Left ventricle myocardium superior (tissue), 1 donor: ENCODE measurements around the gene SPHK2. TPM values are rescaled to one million over a fixed set of nuclear protein-coding genes. Genes with fewer than 3 reads are reported as not detected.

Experiments used
- ATAC-seq: fragments of 200-7000 bp; cut with Tn5 transposase; one replicate; pipeline ENCODE4 v1.9.1; 2020; ENCODE audit warnings: mild to moderate bottlenecking, moderate library complexity
- DNase-seq: peaks from one replicate; pipeline ENCODE4 v3.0.0-alpha.2; 2020
- intact Hi-C: fragments of 100-400 bp; cut with micrococcal nuclease; formaldehyde crosslinking; loops from one replicate; pipeline ENCODE4 v1.11.0; 2022
- total RNA-seq: library from RNA; stranded (reverse); fragmentation: NEBNext Ultra II Directional; extraction: Animal tissue kit (Norgen Biotek cat#: 25700); gene quantifications from one replicate; pipeline ENCODE4 v1.2.1, GENCODE V29; 2021
- donor health status: DM: no; HTN: yes; CAD: no; lungs with severe emphysema.

The SPHK2 gene
- total RNA-seq, 1 donor from 2014 or later, result 7.2 TPM

DNA sequence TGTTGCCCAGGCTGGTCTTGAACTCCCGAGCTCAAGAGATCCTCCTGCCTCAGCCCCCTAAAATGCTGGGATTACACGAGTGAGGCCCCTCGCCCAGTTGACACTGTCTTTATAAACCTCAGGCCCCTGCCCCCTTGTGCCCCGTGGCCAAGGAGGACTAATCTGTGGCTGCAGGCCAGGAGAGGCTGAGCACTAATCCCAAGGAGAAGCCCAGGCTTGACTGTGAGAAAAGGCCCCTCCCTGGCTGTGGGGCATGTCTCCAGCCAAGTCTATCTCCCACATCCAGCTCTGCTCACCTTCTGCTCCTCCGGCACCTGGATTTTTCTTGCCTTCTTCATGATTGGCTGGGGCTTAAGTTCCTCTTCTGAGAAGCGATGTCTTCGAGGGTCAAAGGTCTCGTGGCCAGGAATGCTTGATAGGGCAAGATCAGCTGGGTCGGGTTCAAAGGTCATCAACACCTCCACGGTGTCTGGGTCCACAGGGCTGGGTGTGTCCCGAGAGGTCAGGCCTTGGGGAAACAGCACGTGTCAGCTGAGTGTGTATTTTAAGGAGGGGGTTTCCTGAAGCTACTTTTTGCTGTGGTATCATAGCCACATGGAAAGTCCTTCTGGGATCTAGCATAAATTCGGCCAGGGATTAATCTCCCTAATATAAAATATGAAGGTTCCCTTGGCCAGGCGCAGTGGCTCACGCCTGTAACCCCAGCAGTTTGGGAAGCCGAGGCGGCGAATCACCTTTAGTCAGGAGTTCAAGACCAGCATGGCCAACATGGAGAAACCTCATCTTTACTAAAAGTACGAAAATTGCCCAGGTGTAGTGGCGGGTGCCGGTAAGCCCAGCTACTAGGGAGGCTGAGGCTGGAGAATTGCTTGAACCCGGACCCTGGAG, 14.1 kb downstream of the SPHK2 start:
- intact Hi-C loops, result no loop called here
- DNase-seq (peak; percentile 36), ATAC-seq (no peak)

DNA sequence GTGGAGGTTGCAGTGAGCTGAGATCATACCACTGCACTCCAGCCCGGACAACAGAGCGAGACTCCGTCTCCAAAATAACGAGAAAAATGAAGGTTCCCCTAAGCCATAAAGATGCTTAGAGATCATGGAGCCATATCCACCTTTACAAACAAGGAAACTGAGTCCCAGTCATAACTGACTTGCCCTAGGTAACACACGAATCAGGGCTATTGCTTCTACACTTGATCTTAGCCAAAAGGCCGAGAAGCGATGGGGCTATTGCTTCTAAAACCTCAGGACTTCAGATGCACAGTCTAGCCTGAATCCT, 14.7 kb downstream of the SPHK2 start:
- DNase-seq, result no peak
- intact Hi-C loops, result no loop called here
- ATAC-seq, result no peak

DNA sequence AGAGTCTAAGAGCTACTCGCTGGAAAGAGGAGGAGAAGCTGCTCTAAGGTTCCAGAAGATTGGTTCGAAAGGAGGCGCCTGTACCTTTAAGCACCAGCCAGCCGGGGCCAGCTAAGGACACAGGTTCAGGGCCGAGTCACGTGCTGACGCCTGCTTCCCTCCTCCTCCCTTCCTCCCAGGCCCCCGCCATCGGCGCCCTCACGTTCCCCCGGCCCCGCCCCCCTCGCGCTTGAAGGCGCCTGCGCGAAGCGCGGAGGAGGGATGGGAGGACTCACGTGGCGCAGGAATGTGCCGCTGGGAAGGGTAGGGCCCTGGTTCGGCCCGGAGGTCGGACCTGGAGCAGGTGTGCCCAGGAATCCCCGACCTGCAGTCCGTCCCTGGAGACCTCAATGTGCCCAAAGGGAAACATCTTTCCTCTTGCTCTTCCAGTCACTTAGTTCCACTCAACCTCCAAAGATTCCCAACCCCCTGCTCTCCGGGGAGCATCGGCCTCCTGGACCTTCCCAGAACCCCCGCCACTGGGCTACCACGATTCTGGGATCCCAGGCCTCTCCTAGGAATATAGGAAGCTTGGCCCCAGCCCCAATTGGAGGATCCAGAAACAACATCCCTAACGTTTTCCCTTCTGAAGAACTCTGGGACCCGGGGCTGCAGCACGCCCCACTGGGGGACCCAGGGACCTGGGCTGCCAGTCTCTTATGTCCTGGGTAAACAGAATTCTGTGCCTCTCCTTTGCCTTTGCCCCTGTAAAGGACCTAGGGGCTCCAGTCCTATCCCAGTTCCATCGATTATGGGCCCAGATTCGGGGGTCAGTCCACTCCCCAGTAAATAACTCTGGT, 15.3 kb downstream of the SPHK2 start:
- intact Hi-C loops, result no loop called here
- DNase-seq (peak; percentile 98), ATAC-seq (peak; percentile 53)

DNA sequence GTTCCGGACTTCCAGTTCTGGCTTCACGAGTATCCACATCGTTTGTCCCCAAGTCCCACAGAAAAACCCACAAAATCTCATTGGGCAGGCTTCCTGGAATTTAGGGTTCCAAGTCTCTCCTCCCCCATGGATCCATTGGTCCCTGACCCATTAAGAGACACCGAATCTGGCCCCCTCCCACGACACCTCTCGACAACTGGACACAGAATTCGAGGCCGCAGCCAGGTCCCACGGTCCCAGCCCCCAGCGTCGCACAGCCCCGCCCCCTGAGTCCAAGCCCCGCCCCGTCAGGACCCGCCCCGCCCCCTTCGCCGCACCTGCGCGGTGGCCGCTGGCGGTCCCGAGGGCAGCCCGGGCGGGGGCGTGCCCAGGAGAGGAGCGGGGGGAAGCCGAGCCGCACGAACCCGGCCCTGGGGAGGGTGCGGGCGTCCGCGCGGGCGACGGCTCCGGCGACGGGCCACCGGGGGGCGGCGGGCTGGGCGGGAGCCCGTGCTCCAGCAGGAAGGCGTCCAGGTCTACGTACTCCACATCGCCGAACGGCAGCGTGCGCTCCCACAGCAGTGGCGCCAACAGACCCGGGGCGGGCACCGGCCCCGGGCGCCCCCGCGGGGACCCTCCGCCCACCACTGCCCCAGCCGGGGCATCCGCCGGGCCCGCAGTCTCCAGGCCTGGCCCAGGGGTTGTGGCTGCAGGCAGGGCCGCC, 16.1 kb downstream of the SPHK2 start:
- peak; percentile 54 for ATAC-seq
- DNase-seq, result peak; percentile 85
- intact Hi-C loops, result no loop called here

DNA sequence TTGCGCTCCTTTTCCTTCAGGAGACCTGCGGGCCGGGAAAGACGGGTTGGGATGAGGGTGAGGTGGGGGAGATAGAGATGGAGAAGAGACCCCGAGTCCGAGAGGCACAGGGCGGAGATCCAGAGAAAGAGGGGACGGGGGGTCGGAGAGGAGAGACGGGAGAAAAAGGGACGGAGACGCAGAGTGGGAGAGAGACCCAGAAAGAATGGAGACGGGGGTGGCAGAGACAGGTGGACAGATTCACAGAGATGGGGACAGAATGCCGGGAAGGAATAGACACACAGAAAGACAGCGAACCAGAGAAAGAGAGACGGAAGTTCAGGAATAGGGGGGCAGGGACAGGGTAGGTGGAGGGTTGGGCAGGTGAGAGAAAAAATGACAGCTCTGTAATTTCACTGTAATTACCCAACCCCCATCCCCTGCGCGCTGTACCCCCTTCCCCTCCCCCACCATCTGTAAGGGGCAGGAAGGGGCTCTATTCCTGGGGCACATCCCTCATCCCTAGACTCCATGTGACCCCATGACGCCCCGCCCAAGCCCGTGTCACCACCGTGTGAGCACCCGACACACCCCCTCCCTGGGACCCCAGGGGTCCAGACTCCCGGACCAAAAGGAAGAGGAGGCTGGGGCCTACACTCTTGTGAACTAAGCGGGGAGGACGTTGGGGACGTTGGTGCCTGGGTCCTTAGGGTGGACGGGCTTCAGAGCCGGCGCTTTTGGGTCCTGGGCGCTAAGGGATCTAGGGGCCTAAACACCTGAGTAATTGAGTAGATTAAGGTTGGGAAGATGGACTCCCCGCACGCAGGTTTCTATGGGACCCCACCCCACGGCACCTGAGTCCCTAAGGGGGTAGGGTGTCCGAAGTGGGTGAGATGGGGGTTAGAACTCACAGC, 16.9 kb downstream of the SPHK2 start:
- DNase-seq (peak; percentile 69), ATAC-seq (peak; percentile 0)
- intact Hi-C loops, result no loop called here

DNA sequence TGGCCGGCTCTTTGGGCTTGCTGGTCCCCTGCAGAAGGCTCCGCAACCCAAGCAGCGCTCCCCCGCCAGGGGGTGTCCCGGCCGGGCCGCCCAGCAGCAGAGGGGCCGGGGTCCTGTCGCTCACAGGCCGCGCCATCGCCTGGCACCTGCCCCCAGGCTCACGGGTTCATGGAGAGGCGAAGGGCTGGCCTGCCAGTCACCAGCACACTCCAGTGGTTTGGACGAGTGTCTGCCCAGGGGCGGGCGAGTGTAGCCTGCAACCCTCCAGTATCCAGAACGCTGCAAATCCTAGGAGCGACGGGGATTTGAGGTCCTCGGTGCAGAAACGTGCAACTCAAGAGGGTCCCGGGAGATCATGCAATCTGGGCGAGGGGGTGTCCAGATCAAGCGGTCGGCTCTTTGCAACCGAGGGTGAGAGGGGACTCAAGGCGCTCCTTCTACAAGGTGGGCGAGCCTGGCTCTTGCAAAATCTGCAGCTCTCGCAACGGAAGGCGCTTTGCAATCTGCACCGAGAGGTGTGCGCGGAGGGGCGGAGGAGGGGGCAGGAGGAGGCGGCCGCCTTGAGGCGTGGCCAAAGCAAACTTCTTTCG, 17.6 kb downstream of the SPHK2 start, which contains the start of gene DBP:
Gene DBP, minus strand, starts transcription at position 521 of the 590 bp plus-strand sequence. Its CDS starts 385 bp downstream, at position 136.
- peak; percentile 78 for DNase-seq
- intact Hi-C loops, result no loop called here

DNA sequence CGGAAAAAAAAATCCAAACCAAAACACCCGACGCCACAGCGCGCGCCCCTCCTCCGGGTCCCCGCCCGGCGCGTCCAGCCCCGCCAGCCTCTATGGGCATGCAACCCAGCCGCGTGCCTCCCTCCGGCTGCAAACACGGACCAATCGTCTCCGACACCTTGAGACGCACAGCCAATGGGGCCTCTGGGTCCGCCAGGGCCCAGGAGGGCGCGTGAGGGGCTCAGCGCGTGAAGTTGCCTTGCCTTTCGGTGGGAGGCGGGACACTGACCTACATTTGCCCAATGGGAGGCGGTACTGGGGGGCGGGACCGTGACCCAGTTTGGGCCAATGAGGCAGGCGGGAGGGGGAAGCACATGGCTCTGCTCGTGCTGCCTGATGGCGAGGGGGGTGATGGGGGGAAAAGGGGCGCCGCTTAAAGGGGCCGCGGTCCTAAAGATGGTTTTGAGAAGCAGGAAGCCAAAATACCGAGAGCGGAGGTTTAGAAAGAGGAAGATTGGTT, 18.2 kb downstream of the SPHK2 start:
- ATAC-seq (peak; percentile 77), DNase-seq (peak; percentile 99)
- intact Hi-C loops, result no loop called here

More for the DNA sequence above, 17.6 kb downstream of the SPHK2 start, which contains the start of gene DBP:
- ATAC-seq, result peak; percentile 10

DNA sequence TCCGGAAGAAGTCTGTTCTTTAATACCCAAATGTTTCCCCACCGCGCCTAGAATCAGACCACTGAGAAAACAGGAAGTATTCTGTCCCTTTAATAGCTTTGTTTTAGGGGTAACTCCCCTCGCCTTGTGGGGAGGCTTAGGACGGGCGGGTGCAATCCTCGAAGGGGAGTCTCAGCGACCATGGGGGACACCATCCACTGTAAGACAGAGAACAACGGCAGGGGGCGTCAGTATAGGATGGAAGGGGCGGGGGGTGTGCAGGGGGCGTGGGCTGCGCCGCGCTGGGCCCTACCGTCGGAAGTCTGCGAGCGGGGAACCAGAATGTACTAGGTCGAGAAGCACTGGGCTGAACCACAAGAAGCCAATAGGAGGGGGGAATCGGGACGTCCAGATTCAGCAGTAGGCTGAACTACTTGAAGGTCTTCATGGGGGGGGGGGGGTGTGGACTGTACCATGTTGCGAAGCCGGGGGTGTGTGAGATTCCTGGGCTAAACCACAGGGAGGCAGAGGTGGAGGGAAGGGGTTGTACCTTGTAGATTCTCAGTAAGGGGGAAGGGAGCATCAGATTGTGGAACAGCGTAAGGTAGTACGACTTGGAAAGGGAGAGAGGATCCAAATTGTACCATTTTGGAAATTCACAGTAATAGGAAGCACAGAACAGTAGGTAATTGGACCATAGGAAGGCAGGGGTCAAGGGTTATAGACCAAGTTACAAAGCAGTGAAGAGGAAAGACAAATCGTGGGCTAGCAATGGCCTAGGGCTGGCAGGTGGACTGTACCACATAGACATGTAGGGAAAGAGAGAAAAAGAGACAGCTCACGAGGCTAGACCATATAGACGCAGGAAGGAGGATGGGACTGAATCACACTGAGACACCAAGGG, 18.9 kb downstream of the SPHK2 start:
- intact Hi-C loops, result no loop called here
- ATAC-seq, result peak; percentile 35
- DNase-seq, result peak; percentile 83

DNA sequence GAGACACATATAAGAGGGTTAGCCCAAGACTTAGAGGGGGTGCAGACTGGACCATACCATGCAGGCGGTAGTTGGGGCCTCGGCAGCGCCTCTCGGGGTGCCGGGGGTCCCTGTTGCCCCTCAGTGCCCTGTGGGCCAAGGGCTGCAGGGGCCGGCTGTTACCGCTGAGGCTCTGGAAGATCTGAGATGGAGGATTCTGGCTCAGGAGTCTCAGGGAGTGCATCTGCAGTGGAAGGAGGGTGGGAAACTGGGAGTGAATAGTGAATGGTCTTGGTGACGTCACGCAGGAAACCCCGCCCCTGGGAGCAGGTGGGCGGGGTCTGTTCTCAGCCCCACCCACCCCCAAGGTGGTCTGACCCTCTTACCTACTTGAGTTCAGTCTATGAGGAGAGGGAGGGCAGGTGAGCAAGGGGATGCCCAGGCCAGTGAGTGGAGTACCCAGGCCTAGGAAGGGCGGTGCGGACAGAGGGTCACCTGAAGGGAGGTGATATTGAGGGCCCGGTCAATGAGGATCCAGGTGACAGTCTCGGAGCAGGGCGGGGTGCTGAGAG, 19.6 kb downstream of the SPHK2 start:
- intact Hi-C loops, result no loop called here
- ATAC-seq, result no peak
- DNase-seq, result peak; percentile 40

DNA sequence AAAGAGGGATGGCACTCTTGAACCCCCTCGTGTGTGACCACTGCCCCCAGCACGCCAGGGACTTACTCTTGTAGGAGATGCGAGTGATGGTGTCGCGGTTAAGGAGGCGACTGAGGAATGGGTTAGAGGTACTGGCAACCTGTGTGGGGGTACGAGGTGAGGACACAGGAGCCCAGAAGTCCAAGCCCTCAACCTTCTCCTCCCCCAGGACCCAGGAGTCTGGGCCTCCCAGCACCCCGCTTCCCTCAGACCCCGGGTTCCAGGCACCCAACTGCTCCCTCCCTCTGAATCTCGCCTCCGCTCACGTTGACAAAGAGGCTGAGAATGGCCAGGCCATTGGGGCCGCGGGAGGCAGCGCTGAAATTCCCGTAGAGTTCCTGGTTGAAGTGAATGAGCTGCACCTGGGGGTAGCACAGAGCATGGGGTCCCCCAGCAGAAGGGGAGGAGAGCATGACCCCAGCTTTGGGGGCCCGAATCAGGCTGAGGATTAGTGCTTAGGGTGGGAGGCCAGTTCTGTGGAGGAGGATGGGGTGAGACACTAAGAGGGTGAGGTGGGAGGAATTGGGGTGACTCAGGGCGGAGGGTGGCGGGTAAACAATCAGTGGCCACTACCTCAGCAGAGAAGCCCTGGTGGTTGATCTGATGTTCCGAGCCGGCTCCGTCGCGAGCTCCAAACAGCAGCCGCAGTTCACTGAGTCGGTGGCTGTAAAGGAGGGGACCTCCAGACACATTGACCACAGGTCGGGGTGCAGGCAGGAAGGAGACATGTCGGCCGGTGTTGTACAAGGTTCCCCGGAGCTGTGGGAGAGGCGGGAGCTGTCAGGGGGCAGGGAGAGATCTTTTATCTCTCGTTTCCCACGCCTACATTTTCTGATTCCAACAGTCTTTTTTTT, 20.4 kb downstream of the SPHK2 start:
- ATAC-seq, result no peak
- intact Hi-C loops, result no loop called here
- DNase-seq, result peak; percentile 33

DNA sequence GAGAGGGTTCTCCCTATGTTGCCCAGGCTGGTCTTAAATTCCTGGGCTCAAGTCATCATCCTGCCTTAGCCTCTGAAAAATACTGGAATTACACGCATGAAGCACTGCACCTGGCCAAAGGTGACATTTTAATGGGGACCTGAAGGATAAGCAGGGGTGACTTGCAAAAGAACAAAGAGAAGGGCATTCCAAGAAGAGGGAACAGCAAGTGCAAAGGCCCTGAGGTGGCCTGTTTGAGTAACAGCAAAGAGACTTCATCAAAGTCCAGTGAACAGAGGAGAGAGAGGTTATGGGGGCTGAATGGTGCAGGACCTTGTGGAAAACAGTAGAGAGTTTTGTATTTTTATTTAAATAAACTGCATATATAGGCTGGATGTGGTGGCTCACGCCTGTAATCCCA, 22.5 kb downstream of the SPHK2 start:
- ATAC-seq (no peak), DNase-seq (no peak)
- intact Hi-C loops, result no loop called here

DNA sequence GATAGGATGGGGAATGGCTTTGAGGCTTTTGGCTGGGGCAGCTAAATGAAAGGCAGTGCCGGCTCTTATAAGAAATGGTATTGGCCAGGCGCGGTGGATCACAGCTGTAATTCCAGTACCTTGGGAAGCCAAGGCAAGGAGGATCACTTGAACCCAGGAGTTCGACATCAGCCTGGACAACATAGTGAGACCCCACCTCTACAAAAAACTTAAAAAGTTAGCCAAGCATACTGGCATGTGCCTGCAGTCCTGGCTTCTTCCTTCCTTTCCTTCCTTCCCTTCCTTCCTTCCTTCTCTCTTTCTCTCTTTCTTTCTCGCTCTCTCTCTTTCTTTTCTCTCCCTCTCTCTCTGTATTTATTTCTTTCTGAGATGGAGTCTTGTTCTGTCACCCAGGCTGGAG, 23.6 kb downstream of the SPHK2 start:
- intact Hi-C loops, result no loop called here
- DNase-seq, result no peak
- no peak for ATAC-seq

DNA sequence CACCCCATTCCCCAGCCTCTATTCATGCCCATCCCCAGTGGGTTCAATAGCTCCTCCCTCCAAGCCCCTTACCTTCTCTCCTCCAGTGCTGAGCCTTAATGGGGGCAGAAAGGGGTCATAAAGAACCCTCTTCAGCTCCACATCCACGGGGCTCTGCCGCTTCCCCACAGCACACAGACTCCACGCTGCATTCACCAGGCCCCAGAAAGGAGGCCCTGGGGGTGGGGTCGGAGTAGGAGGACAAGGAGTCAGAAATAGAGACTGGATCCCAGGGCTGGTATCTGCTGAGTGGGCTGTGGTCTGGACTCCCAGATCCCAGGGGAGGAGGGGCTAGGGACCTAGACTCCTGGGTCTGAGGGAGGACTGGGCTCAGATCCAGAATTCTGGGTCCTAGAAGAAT, 25.0 kb downstream of the SPHK2 start:
- no peak for ATAC-seq
- DNase-seq, result no peak
- intact Hi-C loops, result no loop called here

DNA sequence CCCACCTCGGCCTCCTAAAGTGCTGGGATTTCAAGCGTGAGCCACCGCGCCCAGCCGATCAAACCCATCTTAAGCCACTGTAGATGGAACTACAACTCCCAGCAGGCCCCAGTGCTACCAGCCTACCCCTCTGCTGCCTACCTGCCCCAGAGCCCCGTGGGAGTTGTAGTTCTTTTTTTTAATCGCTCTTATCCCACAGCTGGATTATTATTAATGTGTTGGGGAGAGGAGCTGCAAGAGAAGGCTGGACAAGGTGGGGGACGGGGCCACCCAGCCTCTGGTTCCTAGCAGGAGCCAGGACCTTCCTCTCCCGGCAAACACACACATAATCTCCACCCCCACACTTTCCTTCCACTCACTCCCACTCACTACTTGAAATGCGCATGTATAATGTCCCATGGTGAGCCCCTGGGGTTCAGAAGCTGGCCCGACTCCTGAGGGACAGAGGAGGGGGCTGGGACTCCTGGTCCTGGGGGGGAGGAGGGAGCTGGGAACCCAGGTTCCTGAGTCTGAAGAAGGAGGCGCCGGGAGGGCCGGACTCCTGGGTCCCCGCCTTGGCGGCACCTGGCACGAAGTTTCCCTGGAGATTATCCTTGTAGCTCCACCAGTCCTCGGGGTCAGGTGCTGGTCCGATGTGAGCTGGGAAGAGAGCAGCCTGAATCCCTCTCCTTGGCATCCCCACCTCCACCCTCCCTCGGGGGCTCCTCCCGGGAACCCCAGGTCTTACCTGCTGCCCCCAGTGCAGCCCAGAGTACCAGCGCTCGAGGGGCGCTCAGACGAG, 25.7 kb downstream of the SPHK2 start:
- ATAC-seq (peak; percentile 73), DNase-seq (peak; percentile 77)
- intact Hi-C loops, result no loop called here

DNA sequence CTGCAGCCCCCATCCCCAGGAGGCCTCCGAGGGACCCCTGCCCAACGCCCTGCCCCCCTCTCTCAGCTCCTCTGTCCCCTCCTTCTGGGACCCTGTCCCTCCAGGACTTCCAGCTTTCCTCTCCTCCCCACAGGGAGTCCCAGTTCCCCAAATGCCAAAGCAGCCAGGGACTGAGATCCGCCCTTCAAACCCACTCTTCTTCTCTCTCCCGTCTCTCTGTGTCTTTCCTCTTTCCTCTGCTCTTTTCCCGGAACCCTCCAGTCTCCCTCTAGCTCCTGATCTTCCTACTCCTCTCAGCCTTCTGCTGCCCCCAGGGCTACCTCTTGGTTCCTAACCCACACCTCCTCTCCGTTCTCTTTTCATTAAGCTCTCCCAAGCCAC, 26.3 kb downstream of the SPHK2 start:
- intact Hi-C loops, result no loop called here
- peak; percentile 17 for ATAC-seq
- no peak for DNase-seq
